Stimulated activated naive CD8-positive, alpha-beta T cell treated with anti-CD3 and anti-CD28 coated beads, Interleukin-15, Interleukin-2, amounts not matched to agents 100 U/mL and 50 U/mL, for 24 hours (primary cell): ENCODE results near the gene DUS2.
"Not testable (repeated sequence)": the region's sequence is repeated elsewhere in the genome, so short reads cannot be mapped to it uniquely, and the experiment has no call there.

Source experiments
- ATAC-seq: fragments of 150-1000 bp; cut with Tn5 transposase; one replicate; pipeline ENCODE4 v1.10.0; 2021
- DNase-seq: peaks from one replicate; pipeline ENCODE4 v3.0.0; 2021

Gene DUS2

DNA sequence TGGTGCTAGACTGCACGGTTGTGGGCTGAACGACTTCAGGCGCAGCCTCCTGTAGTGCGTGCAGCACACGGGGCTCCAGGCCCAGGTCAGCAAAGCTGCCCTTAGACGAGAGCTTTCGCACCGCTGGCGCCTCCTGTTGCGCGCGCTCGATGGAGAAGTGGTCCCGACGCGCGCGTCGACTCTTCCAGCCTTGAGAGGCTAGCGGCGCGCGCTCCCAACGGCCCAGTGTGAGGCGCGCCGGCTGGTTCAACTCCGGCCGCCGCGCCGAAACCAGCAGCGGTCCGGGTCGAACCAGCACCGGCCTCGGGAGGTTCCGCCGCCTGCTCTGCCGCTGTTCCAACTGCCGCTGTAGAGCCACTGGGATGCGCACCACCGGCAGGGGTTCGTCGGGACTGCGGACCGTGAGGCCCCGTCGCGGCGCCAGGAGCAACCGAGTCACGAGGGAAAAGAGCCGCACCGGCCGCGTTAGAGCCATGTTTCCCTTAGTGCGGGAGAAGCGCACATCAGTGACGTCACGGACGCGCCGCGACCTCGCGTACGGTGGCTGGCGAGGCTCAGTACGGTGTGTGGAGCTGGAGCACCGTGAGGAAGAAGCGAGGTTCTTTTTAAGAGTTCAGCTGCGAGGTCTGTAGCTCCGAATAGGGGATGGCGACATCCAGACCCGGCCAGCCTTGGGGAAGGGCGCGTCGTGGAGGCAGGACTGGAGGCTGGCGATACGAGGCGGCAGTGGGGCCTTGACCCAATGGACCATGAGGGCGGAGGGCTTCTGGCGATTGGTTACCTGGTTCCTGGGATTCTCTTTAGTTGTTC, at the start of gene DUS2, which contains the start of gene DDX28:
Gene DUS2, plus strand, starts transcription at position 557 of the 810 bp plus-strand sequence. CDS start 14,740 bp downstream, outside the sequence.
Gene DDX28, minus strand, starts transcription at position 505 of the 810 bp plus-strand sequence. Its CDS starts 30 bp downstream, at position 475.
- peak; percentile 87 for ATAC-seq
- DNase-seq, result peak; percentile 95

DNA sequence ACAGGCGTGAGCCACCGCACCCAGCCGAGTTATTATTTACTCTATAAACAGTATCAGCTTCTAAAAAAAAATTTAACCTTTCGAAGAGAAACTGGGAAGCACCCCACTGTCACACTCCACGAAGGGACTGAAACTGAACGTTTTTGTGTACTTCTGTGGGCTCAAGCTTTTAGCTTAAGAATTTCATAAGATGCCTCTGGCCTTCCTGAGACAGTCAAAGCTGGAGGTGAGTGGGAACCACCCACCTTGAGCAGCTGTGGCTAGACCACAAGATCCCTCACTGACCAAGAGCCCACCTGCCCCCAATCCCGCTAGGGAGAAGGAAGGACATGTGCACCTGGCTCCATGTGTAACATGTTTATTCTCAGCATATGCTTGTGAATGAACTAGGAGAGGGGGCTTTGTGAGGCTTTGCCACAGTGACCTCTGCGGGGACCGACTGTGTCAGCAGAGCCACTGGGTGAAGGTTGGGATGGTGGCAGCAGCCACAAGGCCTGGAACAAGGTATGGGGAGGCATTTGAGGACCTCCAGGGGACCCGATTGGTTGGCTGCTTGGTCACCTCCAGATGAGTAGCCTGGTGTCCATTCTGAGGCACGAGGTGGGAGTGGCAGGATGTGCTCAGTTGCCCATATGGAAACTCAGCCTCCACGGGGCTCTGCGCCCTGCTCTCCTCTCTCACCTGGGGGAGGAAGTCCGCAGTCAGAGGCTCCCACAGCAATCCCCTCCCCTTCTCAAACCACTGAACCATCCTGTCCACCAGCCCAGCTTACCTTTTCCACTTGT, 47.6 kb upstream of the DUS2 start:
- DNase-seq (no peak), ATAC-seq (no peak)

DNA sequence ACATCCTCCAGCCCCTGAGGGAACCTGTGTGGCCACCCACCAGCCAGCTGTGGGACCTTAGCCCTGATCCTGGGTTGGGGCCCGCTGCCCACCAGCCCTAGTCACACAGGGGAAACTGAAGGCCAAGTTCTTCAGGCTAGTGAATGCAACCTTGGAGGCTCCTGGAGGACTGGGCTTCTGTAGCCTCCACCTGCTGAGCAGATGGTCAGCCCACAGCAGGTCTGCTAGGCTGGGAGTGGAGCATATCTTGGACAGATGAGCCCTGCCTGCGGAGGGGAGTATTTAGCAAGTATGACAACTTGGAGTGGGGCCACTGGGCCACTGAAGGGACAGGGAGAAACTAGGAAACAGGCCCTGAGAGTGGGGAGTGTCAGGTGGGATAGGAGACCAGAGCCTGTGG, 46.9 kb upstream of the DUS2 start:
- no peak for ATAC-seq
- no peak for DNase-seq

DNA sequence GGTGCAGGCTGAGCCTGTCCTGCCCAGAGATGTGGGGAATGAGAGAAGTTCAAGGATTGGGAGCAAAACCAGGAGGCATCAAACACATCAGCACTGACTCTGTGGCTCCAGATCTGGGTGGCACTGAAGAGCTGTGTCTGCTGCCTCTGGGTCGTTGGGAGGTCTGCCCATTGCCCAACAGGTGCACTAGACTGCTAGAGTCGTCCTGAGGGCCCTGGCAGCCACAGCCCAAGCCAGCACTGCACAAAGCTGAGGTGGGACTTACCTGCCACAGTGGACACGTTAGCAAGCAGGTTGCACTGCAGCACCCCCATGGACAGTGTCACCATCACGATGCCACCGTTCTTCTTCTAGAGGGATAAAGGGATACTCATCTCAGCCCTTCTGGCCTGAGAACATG, 46.1 kb upstream of the DUS2 start:
- DNase-seq (no peak), ATAC-seq (no peak)

DNA sequence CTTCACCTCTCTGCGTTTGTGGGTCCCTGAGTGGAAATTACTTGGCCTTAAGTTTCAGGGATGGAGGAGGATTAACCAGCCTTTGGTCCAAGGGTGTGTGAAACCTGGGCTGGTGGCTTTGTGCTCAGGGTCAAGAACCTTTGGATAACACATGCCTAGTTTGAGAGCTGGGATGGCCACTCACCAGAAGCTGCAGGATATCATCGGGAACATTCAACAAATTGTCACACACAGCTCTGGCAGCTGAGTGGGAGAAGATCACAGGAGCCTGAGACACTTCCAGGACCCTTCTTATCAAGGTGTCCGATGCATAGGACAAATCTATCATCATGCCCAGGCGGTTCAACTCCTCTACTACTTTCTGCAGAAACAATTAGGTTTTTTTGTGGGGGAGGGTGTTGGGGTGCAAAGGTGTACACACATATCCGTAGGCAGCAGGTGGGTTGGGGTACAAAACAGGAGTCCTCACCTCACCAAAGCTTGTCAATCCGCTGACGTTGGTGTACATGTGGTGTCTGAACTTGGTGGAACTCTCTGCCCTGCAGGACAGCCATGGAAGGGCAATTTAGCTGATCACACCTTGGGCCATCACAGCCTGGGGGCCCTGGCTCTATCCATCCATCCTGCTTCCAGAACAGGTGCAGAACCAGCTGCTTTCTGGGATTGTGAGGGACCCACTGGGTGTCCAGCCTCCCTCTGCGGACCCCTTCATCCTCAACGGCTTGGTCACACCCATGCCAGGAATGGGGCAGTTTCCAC, 45.4 kb upstream of the DUS2 start:
- DNase-seq (no peak), ATAC-seq (no peak)

DNA sequence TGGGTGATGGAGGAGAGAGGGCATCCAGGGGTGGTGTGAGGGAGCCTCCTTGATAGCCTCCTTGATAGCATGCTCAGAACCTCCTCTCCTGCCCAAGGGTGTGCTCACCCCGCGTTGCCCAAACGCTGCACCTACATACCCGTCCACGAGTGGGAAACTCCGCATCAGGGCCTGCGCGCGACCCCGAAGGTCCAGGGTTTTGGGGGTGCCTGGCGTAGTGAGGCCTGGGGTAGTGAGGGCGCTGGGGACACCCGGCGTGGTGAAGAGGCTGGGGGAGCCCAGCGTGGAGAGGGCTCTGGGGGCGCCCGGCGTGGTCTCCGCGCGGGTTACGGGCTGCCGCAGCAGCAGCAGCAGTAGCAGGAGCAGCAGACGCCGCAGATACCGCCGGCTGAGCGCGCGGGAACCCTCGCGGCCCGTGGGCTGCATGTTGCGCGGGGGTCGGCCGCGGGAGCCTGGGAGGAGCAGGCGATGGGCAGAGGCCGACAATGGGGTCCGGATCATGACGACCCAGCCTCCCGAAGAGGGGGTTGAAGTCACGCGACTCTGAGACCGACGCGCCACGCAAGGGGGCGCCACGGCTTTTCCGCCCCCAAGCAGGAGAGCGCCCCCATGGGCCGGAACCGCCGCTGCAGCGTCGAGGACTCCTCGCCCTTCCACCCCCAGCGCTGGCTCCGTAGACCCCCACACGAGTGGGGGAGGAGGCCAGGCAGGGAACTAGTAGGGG, 43.0 kb upstream of the DUS2 start, which contains the start of gene DPEP3:
Gene DPEP3, minus strand, starts transcription at position 545 of the 724 bp plus-strand sequence. Its CDS starts 119 bp downstream, at position 426.
- peak; percentile 43 for DNase-seq
- no peak for ATAC-seq

DNA sequence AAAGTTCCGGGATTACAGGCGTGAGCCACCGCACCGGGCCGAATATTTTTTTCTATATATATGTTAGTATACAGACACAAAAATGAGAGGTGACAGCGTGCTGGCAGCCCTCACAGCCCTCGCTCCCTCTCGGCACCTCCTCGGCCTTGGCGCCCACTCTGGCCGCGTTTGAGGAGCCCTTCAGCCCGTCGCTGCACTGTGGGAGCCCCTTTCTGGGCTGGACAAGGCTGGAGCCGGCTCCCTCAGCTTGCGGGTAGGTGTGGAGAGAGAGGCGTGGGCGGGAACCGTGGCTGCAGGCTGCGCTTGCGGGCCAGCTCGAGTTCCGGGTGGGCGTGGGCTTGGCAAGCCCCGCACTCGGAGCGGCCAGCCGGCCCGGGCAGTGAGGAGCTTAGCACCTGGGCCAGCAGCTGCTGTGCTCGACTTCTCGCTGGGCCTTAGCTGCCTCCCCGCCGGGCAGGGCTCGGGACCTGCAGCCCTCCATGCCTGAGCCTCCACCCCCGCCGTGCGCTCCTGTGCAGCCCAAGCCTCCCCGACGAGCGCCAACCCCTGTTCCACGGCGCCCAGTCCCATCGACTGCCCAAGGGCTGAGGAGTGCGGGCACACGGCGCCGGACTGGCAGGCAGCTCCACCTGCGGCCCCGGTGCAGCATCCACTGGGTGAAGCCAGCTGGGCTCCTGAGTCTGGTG, 40.9 kb upstream of the DUS2 start:
- DNase-seq (no peak), ATAC-seq (no peak)

DNA sequence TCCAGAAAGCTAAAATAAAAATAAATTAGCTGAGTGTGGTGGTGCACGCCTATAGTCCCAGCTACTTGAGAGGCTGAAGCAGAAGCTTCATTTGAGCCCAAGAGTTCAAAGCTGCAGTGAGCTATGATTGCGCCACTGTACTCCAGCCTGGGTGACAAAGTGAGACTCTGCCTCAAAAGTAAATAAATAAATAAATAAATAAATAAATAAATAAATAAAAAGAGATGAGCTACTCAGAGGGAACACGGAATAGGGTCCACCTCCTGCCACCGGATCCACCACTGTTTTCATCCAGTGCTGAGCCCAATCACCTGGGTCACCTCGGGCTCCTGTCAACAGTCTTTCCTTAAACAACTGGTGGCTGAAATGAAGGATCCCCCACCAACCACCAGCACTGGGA, 36.1 kb upstream of the DUS2 start:
- DNase-seq, result no peak
- ATAC-seq, result no peak

DNA sequence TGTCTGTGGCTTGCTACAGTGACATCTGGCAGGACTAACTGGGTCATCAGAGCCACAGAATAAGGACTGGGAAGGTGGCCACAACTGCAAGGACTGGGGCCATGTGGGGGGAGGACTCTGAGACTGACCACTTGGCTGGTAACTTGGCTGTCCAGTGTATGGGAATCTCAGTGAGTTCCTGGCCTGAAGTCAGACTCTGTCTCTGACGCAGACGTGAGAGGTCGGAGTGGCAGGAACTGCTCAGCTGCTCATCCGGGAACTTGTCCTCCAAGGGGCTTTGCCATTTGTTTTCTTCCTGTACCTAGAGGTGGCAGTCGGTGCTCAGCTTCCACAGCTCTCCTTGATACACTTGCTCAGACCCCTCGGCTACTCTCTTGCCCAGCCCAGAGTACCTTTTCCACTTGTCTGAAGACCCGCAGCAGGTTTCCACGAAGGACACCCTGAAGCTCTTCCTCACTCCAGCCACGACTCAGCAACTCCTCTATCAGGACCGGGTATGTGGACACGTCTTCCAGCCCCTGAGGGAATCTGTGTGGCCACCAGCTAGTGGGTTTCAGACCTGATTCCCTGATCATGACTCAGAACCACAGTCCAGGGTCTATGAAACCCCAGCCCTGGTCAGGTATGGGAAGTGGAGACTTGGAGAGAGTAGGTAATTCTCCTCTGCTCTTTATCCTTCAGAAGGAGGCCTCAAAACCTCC, 35.5 kb upstream of the DUS2 start:
- no peak for DNase-seq

DNA sequence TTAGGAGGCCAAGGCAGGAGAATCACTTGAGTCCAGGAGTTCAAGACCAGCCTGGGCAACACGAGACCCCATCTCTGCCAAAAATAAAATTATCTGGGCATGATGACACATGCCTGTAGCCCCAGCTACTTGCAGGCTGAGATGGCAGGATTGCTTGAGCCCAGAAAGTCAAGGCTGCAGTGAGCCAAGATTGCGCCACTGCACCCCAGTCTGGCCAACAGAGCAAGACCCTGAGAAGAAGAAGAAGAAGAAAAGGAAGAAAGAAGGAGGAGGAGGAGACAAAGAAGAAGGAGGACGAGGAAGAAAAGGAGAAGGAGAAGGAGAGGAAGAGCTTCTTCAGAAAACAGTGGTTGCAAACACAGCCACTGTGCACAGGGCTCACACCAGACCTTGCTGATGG, 34.4 kb upstream of the DUS2 start:
- ATAC-seq (no peak), DNase-seq (no peak)

More for the DNA sequence above, 35.5 kb upstream of the DUS2 start:
- no peak for ATAC-seq

DNA sequence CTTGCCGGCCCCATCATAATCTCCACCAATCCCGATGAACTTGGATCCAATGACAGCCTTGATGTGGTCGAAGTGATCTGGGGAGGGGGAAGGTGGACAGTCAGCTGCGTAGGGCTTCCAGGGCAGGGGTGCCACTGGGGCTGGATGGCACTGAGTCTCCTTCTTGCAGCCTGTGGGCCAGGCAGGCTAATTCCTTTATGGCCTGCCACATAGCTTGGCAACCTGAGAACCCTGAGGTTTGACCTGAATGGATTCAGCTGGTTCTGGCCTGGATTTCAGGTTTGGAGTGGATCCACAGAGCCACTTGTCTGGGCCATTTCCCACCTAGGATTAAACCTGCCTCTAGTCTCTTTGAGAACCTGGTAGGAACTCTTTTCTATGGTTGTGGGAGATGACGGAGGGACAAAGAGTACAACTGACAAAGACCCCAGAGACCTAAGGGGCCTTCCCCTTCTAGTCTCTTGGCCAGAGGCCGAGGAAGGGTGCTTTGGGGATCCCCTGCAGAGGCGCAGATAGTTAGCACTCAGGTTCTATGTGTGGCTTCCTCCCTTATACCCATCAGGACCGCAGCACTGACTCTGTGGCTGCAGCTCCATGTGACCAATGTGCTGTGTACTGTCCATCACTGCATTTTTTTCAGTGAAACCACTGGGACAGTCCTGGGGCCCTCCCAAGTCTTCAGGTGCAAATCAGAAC, 33.6 kb upstream of the DUS2 start:
- DNase-seq, result no peak
- no peak for ATAC-seq

DNA sequence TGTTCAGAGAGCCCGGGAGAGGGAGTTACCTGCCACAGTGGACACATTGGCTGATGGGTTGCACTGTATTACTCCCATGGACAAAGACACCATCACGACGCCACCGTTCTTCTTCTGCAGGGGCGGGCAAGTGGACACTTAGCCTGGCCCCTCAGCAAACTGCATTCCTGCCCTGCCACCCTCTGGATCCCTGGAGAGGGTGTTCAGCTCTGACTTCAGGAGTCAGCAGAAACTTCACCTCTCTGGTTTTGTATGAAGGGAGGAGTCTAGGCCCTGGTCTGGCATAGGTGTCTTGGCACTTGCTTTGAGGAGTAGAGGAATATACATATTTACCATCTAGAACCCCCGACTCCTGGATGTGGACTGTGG, 33.1 kb upstream of the DUS2 start:
- ATAC-seq (no peak), DNase-seq (no peak)

DNA sequence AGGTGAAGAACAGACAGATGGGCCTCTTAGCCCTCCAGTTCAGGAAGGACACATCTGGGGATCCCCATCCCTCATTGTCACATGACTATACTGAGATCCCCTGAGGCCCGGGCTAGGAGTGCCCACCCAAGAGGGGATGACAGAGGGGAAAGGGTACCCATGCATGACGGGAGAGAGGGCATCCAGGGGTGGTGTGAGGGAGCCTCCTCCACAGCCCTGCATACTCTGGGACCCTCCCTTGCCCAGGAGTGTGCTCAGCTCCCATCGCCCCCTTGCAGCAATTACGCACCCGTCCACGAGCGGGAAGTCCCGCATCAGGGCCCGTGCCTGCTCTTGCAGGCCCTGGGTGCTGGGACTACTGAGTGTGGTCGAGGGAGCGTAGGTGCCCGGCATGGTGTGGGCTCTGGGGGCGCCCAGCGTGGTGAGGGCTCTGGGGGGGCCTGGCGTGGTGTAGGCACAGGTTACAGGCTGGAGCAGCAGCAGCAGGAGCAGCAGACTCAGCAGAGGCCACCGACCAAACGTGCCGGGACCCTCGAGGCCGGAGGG, 30.4 kb upstream of the DUS2 start:
- ATAC-seq (no peak), DNase-seq (no peak)

DNA sequence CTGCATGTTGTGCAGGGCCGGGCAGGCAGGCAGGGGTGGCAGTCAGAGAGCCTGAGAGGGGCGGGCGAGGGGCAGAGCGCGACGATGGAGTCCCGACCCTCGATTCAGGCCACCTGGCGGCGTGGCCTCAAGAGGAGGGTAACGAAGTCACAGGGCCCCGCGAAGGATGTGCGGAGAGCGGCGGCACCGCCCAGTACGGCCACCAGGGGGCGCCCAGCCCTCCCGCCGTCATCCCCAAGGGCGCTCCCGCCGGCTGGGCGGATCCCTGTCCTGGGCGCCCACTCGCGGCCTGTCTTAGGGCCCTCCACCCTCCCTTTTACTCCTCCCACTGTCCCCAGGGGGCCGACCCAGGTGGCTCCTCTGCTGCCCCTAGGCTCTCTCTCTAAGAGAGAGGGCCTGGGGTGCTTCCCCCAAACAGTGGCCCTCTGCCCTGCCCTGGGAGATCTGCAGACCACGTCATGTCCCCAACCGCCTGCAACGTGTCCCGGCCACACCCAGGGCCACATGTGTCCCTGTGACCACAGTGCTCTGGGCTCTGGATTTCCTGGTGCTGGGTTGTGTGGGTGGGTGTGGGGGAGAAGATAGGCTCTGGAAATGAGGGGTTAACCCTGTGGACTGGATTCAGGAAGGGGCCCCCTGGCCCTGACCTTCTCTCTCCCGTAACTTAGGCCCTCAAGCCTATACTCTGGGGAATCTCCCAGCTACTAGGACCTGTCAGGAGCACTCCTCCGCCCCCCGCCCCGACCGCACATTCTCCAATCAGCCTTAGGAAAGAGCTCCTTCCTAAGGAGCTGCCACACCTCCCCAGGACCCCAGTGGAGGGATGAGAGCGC, 29.7 kb upstream of the DUS2 start:
- DNase-seq (peak; percentile 89), ATAC-seq (peak; percentile 89)

DNA sequence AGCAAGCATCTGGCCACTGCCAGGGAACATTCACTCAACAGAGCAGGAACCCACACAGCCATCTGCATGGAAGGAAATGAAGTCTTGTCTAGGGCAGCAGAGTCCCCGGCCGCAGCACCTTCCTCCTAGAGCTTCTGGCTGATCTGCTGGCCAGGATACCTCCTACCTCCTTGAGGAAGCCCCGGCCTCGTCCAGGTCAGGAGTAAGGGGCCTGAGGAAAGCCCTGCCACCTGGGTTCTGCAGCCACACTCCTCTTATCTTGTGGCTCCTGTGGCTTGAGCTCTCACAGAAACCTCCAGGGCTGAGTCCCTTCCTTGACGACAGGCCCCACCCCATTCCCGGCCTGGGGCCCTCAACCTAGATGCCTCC, 29.1 kb upstream of the DUS2 start:
- not testable (repeated sequence) for DNase-seq
- peak; percentile 6 for ATAC-seq

DNA sequence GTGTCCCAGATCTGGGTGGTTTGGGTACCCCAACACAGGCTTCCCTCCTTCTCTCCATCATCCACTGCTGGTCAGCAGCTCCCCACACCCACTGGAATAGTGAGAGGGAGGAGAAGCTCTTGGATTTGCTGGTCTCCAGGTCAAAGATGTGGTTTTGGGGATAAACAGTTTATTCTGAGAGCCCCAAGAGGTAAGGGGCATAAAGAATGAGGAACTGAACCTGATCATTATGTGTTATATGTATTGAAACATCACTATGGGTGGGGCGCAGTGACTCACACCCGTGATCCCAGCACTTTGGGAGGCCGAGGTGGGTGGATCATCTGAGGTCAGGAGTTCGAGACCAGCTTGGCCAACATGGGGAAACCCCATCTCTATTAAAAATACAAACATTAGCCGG, 27.7 kb upstream of the DUS2 start:
- ATAC-seq, result no peak
- DNase-seq, result peak; percentile 59

DNA sequence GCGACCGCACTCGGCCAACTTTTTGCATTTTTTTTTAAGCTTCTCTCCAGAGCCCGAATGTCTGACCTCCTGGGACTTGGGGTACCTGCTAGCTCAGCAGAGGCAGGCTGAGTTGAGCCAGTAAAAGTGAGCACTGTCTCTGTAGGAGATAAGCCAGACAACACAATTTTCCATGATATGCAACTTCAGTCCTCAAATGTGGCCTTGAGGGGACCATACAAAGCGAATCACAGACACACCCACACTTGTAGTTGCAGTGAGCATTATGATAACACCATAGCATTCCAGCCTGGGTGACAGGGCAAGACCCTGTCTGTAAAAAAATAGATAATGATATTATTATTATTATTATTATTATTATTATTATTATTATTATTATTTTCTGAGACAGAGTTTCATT, 26.4 kb upstream of the DUS2 start:
- ATAC-seq, result no peak
- no peak for DNase-seq

DNA sequence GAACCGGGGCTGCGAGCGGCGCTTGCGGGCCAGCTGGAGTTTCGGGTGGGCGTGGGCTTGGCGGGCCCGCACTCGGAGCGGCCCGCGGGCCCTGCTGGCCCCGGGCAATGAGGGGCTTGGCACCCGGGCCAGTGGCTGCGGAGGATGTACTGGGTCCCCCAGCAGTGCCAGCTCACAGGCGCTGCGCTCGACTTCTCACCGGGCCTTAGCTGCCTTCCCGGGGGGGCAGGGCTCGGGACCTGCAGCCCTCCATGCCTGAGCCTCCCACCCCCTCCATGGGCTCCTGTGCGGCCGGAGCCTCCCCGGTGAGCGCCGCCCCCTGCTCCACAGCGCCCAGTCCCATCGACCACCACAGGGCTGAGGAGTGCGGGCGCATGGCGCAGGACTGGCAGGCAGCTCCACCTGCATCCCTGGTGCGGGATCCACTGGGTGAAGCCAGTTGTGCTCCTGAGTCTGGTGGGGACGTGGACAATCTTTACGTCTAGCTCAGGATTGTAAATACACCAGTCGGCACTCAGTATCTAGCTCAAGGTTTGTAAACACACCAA, 24.8 kb upstream of the DUS2 start:
- not testable (repeated sequence) for ATAC-seq, DNase-seq
